Chondrocyte (in vitro differentiated cells): ENCODE data around the gene MTHFD2L. TPM values are rescaled to one million over a fixed set of nuclear protein-coding genes. Genes with fewer than 3 reads are reported as not detected.

Experiments
- DNase-seq: peaks from one replicate; pipeline ENCODE4 v3.0.0; 2021; ENCODE audit warnings: mixed read lengths, low spot score
- H3K27ac Mint-ChIP-seq: one replicate; pipeline ENCODE4 v1.8.0; 2021; ENCODE audit warnings: mild to moderate bottlenecking, moderate library complexity, mixed read lengths; ENCODE audit not compliant: unreplicated experiment
- H3K27me3 Mint-ChIP-seq: 2 replicates; pipeline ENCODE4 v1.8.0; 2021; ENCODE audit warnings: low read depth, mixed read lengths
- H3K36me3 Mint-ChIP-seq: 2 replicates; pipeline ENCODE4 v1.8.0; 2021; ENCODE audit warnings: low read depth, mixed read lengths
- H3K4me1 Mint-ChIP-seq: 2 replicates; pipeline ENCODE4 v1.8.0; 2021; ENCODE audit warnings: low read depth, mild to moderate bottlenecking, mixed read lengths
- H3K4me3 Mint-ChIP-seq: one replicate; pipeline ENCODE4 v1.8.0; 2021; ENCODE audit warnings: mild to moderate bottlenecking, moderate library complexity, mixed read lengths; ENCODE audit not compliant: unreplicated experiment
- H3K9me3 Mint-ChIP-seq: 2 replicates; pipeline ENCODE4 v1.8.0; 2021; ENCODE audit warnings: low read depth, mixed read lengths
- total RNA-seq: library from RNA; stranded (reverse); gene quantifications from 3 replicates; pipeline ENCODE4 v1.2.1, GENCODE V29; 2021
- TF ChIP-seq, protein P1 (sequence below): fragments of 200-600 bp; sonication (generic); IDR thresholded peaks from 2 replicates; pipeline ENCODE4 v1.5.0; 2021; ENCODE audit warnings: antibody characterized with exemption, mild to moderate bottlenecking, moderate library complexity

MTHFD2L gene
- total RNA-seq, 1 donor from 2014 or later, result 6.6 TPM

GRCh38 chr4:74157154-74157553 is 764 bp upstream of the MTHFD2L start:
- H3K9me3 Mint-ChIP-seq, result no peaks in the 10 kb centered on the region
- peak overlapping the region; percentile 96 for H3K27ac Mint-ChIP-seq
- no peaks in the 10 kb centered on the region for H3K27me3 Mint-ChIP-seq
- no peak for DNase-seq
- H3K4me3 Mint-ChIP-seq, result peak overlapping the region; percentile 84
- H3K36me3 Mint-ChIP-seq, result peaks cover 6% of the 10 kb centered on the region
- TF ChIP-seq, protein P1, sequence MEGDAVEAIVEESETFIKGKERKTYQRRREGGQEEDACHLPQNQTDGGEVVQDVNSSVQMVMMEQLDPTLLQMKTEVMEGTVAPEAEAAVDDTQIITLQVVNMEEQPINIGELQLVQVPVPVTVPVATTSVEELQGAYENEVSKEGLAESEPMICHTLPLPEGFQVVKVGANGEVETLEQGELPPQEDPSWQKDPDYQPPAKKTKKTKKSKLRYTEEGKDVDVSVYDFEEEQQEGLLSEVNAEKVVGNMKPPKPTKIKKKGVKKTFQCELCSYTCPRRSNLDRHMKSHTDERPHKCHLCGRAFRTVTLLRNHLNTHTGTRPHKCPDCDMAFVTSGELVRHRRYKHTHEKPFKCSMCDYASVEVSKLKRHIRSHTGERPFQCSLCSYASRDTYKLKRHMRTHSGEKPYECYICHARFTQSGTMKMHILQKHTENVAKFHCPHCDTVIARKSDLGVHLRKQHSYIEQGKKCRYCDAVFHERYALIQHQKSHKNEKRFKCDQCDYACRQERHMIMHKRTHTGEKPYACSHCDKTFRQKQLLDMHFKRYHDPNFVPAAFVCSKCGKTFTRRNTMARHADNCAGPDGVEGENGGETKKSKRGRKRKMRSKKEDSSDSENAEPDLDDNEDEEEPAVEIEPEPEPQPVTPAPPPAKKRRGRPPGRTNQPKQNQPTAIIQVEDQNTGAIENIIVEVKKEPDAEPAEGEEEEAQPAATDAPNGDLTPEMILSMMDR, result no peak
- peaks cover 30% of the 10 kb centered on the region for H3K4me1 Mint-ChIP-seq

GRCh38 chr4:74158466-74159142 is 686 bp downstream of the MTHFD2L start:
- H3K27ac Mint-ChIP-seq, result peak overlapping the region; percentile 92
- DNase-seq, result no peak
- TF ChIP-seq, protein P1, result no peak
- no peaks in the 10 kb centered on the region for H3K9me3 Mint-ChIP-seq
- peak overlapping the region; percentile 84 for H3K4me3 Mint-ChIP-seq
- no peaks in the 10 kb centered on the region for H3K27me3 Mint-ChIP-seq
- H3K4me1 Mint-ChIP-seq, result peaks cover 30% of the 10 kb centered on the region
- H3K36me3 Mint-ChIP-seq, result peaks cover 6% of the 10 kb centered on the region

DNA sequence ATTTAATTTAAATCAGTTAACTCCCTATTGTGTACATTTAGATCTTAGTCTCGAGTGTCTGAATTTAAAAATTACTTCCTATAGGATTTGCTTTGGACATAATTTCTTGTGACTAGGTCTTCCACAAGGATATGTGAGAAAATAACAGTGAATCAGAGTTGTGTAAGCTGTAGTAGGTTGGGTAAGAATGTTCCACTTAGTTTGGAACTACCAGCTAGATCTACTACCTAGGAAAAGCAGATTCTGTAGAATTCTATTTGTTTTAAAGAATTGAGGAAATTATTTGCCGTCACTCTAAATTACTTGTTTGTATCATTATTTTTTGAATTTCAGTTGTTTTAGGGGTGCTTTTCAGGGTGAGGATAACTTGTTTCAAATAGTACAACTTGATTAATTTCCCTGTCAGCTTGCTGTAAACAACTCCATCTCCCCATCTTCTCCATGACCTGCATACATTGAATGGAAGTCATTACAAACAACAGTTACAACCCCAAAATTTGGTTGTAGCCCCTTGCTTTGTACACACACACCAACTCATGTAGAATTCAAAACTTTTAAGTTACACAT is 1.3 kb downstream of the MTHFD2L start:
- Mint-ChIP-seq H3K4me1 (peaks cover 30% of the 10 kb centered on the region), H3K27ac (peak overlapping the region; percentile 92), H3K4me3 (peak overlapping the region; percentile 84), H3K27me3 (no peaks in the 10 kb centered on the region), H3K36me3 (peaks cover 6% of the 10 kb centered on the region), H3K9me3 (no peaks in the 10 kb centered on the region)
- TF ChIP-seq, protein P1, result no peak
- DNase-seq, result no peak

DNA sequence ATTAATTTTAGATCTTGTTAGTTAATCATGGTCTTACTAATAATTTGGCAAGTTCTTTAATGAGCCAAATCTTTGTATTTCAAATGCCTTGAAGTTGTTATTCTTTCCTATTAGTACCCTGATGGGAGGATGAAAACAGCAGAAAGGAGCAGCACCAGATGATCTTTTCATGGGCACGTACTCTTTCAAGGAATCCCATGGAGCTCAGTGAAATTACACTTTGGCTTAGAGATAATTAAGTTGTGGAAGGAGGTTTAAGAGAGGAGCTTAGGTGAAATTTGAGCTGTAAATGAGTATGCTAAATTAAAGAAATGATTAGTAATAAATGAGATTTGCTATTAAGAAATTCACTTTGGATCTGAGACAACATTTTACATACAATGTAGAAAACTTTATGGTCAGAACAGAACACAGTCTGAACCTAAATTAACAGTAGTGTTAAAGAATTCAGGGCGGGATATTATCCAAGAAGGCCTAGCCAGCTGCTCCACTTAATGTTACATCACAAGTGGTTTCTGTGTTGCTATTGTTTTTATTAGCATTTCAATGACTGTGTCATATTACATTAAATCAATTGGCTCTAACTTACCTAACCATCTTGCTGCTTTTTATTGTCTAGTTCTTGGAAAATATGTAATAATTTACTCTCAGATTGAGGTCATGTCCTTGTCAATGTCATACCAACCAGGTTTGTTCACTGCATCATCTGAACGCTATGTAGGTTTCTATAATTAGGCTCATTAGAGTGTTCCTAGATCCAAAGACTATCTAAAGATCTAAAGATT is 3.9 kb downstream of the MTHFD2L start:
- Mint-ChIP-seq H3K36me3 (peaks cover 6% of the 10 kb centered on the region), H3K4me3 (no peak overlapping the region), H3K9me3 (no peaks in the 10 kb centered on the region), H3K27me3 (no peaks in the 10 kb centered on the region), H3K27ac (no peak overlapping the region), H3K4me1 (peaks cover 26% of the 10 kb centered on the region)
- no peak for DNase-seq
- TF ChIP-seq, protein P1, result no peak

DNA sequence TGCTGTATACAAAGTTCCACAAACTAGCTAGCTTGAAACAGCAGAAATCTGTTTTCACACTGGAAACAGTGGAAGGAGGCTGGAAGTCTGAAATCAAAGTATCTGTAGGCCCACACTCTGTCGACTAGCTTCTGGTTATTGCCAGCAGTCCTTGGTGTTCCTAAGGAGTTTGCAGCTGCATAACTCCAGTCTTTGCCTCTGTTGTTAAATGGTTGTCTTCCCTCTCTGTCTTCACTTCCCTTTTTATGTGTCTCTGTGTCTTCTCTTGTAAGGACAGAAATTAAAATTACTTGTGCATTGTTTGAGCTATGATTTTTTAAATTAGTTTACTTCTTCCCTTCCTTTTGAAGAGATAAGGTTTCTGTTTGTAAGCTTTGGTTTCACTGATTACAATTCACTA is 8.2 kb downstream of the MTHFD2L start:
- no peaks in the 10 kb centered on the region for H3K27me3 Mint-ChIP-seq
- no peak overlapping the region for H3K4me3 Mint-ChIP-seq
- H3K9me3 Mint-ChIP-seq, result peaks cover 3% of the 10 kb centered on the region
- peaks cover 7% of the 10 kb centered on the region for H3K4me1 Mint-ChIP-seq
- DNase-seq, result no peak
- no peak overlapping the region for H3K27ac Mint-ChIP-seq
- TF ChIP-seq, protein P1, result no peak
- peaks cover 3% of the 10 kb centered on the region for H3K36me3 Mint-ChIP-seq
